NOMO-1 treated with dmso at 0.1 percent for 144 hours (cell line): Measurements from ENCODE around the gene STK24.
"Not testable (repeated sequence)": the region's sequence is repeated elsewhere in the genome, so short reads cannot be mapped to it uniquely, and the experiment has no call there.

Experiments
- DNase-seq: peaks from one replicate; lab custom pipeline; 2025; ENCODE audit not compliant: unreplicated experiment; lab: John Stamatoyannopoulos, UW

Gene STK24

GRCh38 chr13:98416408-98416807 is 160.5 kb downstream of the STK24 start:
- DNase-seq: no peak

GRCh38 chr13:98415326-98416070 is 161.4 kb downstream of the STK24 start:
- no peak for DNase-seq

GRCh38 chr13:98413796-98414195 is 163.1 kb downstream of the STK24 start:
- no peak for DNase-seq

- DNase-seq: not testable (repeated sequence)
Measured at GRCh38 chr13:98413278-98413677, 163.6 kb downstream of the STK24 start.

GRCh38 chr13:98411617-98412265 is 165.2 kb downstream of the STK24 start:
- DNase-seq: no peak

GRCh38 chr13:98411013-98411412 is 165.9 kb downstream of the STK24 start:
- DNase-seq: no peak

GRCh38 chr13:98410612-98411011 is 166.3 kb downstream of the STK24 start:
- no peak for DNase-seq

GRCh38 chr13:98409281-98409680 is 167.6 kb downstream of the STK24 start:
- no peak for DNase-seq

- DNase-seq: no peak
Measured at GRCh38 chr13:98407575-98407974, 169.3 kb downstream of the STK24 start.

- no peak for DNase-seq
Measured at GRCh38 chr13:98406971-98407370, 169.9 kb downstream of the STK24 start.

- DNase-seq: no peak
Measured at GRCh38 chr13:98406427-98406826, 170.5 kb downstream of the STK24 start.

GRCh38 chr13:98405690-98406344 is 171.1 kb downstream of the STK24 start:
- no peak for DNase-seq

- DNase-seq: no peak
Measured at GRCh38 chr13:98405107-98405571, 171.8 kb downstream of the STK24 start.

- no peak for DNase-seq
Measured at GRCh38 chr13:98403076-98403475, 173.8 kb downstream of the STK24 start.

GRCh38 chr13:98401934-98402333 is 175.0 kb downstream of the STK24 start:
- no peak for DNase-seq

- DNase-seq: no peak
Measured at GRCh38 chr13:98399756-98400155, 177.2 kb downstream of the STK24 start.

GRCh38 chr13:98398581-98398980 is 178.3 kb downstream of the STK24 start:
- no peak for DNase-seq

GRCh38 chr13:98397861-98398260 is 179.0 kb downstream of the STK24 start:
- no peak for DNase-seq

- no peak for DNase-seq
Measured at GRCh38 chr13:98397221-98397620, 179.7 kb downstream of the STK24 start.

GRCh38 chr13:98396071-98396710 is 180.7 kb downstream of the STK24 start:
- no peak for DNase-seq
